NCI-H226 (cell line): Measurements from ENCODE around the gene SOX10.
"Not testable (repeated sequence)": the region's sequence is repeated elsewhere in the genome, so short reads cannot be mapped to it uniquely, and the experiment has no call there.

Experiments
- DNase-seq: peaks from one replicate; pipeline ENCODE4 v3.0.0-alpha.2; 2015

Gene SOX10

DNA sequence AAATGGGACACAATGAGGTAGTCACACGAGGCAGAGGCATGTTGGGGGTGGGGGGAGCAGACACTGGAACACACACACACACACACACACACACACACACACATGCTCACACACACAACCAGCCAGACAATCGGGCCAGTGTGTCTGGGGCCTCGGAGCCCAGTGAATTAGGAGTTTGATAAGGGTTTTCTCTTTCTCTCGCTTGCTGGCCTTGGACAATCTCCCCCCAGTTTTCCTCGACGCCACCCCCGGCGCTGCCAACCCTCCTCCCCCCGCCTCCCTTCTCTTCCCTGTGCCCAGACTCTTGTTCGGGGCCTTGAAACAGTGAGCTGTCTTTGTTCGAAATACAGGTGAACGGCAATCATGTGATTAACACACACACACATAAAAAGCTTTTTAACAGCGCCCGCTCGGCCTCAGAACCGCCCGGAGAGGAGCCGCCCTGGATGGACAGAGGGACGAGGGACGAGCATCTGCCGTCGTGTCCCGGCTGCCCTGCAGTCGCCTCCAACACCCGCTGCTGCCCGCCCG is 1.5 kb upstream of the SOX10 start:
- no peak for DNase-seq

- DNase-seq, result no peak
Measured at GRCh38 chr22:37985050-37985585, 763 bp upstream of the SOX10 start.

GRCh38 chr22:37982938-37983859 is 1.2 kb downstream of the SOX10 start:
- DNase-seq, result no peak

GRCh38 chr22:37982151-37982785 is 2.1 kb downstream of the SOX10 start:
- DNase-seq, result no peak

DNA sequence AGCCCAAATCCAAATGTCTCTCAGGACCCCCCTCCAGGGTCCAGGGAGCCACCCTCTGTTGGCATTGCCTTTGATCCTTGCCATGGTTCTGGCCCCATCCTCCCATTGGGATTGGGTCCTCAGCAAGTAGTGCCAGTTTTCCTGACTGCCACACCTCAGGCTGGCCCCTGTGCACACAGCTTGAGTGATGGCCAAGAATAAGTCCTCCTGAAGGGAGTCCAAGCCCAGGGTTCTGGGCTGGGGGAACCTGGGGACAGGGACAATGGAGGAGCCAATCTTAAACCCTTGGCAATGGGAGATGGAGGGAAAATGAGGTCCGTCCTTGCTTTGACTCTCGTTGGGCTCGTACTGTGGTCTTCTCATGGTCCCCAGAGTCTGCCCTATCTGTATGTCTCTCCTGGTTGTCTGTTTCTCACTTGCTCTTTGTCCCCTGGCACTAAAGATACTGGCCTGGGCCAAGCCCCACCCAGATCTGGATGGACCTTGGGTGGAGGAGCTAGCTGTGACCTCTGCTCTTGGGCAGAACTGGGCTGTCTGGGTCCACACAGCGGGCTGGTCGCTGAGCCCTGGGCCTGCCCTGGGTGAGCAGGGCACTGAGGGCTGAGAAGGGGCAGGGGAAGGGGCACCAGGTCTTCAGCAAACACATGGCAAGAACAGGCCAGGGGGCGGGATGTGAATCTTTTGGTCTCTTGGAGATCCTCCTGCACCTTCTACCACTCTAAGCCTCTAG is 2.9 kb downstream of the SOX10 start:
- no peak for DNase-seq

DNA sequence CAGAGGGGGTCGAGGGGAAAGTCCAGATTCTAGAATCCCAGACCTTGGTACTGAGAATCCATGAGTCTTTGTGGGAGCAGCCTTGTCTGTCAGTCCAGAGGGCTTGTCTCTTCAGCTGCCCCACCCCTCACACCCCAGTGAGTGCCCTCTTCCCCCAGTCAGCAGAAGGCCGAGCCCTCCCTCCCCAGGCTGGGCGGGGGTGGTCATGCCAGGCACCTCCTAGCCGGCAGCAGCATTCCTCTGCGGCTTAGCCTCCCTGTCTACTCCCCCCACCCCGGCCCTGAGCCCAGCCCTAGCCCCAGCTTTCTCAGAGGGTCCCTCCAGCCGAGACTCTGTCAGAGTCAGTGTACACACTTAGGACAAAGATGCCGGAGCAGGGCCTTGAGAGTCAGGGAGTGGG is 4.6 kb downstream of the SOX10 start:
- DNase-seq, result no peak

DNA sequence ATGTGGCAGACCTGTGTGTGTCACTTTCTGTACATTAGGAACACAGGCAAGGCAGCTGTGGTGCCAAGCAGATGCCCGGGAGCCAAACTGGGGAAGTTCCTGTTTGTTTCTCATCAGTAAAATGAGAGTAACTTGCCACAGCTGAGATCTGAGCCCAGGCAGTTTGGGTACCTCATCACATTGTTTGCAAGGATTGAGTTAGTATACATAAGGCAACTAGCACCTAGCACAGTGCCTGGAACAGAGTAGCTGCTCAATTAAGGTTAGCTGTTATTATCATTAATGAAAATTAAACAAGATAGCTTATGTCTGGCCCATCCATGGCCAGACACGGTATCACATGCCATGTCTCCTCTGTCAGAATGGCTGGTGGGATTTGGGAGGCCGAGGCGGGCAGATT is 7.8 kb downstream of the SOX10 start:
- DNase-seq, result no peak

DNA sequence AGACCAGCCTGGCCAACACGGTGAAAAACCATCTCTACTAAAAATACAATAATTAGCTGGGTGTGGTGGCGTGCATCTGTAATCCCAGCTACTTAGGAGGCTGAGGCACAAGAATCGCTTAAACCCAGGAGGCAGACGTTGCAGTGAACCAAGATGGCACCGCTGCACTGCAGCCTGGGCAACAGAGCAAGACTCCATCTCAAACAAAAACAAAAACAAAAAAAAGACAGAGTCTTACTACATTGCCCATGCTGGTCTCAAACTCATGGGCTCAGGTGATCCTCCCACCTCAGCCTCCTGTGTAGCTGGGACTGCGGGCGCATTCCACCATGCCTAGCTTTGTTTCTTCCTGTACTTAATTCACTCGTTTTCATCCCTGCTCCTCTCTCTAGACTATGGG is 8.3 kb downstream of the SOX10 start:
- not testable (repeated sequence) for DNase-seq

GRCh38 chr22:37975153-37975552 is 9.2 kb downstream of the SOX10 start:
- DNase-seq, result no peak

DNA sequence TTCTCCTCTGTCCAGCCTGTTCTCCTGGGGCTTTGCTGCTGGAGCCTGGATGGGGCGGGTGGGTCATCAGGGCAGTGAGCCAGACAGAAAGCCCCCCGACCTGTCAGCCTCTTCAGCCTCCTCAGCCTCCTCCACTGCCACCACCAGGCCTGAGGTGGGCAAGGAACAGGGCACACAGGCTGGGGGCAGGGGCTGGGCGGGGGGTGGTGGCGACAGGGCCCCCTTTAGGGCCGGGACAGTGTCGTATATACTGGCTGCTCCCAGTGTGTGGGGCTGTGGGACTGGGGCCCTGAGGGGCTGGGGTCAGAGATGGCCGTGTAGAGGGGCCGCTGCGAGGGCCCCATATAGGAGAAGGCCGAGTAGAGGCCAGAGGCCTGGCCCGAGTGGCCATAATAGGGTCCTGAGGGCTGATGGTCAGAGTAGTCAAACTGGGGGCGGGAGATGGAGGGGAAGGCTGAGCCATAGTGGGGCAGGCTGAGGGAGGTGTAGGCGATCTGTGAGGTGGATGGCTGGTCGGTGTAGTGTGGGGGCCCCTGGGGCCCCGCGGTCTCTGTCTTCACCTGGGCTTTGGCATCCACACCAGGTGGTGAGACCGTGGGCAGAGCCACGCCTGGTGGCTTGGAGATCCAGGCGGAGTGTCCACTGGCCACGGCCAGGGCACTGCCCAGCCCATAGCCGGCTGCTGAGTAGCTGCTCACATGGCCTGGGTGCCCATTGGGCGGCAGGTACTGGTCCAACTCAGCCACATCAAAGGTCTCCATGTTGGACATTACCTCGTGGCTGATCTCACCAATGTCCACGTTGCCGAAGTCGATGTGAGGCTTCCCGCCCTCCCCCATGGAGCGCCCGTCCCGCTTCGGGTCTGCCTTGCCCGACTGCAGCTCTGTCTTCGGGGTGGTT is 10.8 kb downstream of the SOX10 start:
- no peak for DNase-seq

GRCh38 chr22:37972527-37972926 is 11.8 kb downstream of the SOX10 start:
- DNase-seq, result no peak

DNA sequence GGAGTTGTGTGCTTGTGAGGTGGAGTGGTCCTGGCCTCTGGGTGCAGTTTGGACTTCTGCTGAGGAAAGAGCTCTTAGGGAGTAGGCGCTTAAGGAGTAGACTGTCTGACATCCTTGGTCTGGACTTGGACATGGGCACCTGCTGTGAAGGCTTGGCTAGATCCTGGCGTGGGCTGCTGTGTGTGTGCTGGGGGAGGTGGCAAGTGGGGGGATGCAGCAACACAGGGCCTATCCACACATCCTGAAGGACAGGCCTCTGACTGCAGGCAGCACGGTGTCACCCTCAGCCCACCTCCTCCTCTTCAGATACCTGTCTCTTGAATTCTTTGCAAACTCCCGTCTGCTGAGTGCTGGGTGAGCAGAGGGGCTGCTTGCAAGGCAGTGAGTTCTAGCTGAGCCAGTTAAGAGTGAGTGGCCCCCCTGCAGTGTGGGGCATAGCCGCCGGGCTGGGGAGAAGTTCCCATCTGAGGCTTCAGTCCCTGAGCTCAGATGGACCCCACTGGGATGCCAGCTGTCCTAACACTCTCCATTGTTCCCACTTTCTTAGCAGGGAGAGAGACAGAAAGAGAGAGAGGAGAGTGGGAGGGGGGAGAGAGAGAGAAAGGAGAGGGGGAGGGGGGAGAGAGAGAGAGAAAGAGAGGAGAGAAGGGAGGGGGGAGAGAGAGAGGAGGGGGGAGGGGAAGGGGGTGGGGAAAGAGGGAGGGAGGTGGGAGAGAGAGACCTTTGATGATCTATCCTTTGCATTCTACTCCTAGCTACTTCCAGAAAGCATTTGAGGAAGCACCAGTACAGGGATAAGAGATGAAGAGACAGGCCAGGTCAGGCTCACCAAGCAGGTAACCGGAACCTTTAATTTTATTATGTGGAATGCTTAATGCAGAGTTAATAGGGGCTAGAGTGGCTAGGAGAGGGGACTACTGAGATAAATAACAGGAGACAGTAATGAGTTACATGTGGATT is 12.6 kb downstream of the SOX10 start:
- DNase-seq, result no peak

GRCh38 chr22:37970864-37971263 is 13.5 kb downstream of the SOX10 start:
- DNase-seq, result no peak

GRCh38 chr22:37968452-37969251 is 15.7 kb downstream of the SOX10 start:
- DNase-seq, result no peak

GRCh38 chr22:37967637-37968451 is 16.5 kb downstream of the SOX10 start:
- DNase-seq, result no peak

DNA sequence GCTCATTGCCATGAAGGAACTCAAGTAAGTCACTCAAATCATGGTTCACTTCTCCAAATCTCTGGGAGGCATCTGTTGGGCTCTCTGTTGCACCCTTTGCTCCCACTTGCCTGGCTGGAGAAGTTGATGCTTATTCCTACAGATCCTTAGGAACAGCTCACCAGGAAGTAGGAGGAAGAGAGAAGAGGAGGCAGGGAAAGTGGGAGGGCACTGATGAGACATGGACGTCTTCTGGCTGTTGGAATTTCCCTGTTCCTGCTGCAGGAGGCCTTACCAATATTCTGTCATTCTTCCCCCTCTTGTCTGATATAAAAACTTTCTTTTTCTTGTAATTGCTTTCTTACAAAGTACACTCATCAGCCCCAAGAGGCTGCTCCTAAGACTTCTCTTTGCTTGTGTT is 17.2 kb downstream of the SOX10 start:
- DNase-seq, result no peak

DNA sequence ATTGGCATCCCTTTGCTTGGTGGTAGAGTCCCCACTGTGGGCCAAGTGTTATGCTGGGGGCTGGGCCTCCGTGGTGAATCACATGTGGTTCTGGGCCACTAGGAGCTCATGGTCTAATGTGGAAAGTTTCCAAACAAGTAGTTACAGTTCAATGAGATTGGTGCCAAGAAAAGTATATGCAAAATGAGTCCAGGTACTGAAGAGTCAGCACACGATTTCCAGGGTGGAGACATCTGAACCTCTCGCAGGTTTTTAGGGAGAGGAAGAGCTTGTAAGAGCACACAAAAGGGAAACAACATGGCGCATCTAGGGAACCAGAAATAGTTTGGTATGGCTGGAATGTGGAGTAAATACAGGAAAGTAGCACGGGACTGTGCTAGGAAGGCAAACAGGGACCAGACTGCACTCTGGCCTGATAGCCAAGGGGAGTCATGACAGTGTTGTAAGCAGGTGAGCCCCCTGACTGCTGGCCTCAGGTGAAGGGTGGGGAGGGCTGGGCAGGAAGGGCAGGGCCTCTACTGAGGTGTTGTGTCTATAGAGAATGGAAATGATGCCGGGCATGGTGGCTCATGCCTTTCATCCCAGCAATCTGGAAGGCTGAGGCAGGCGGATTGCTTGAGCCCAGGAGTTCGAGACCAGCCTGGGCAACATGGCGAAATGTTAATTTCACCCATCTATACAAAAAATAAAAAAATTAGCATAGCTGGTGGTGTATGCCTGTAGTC is 18.3 kb downstream of the SOX10 start:
- no peak for DNase-seq

DNA sequence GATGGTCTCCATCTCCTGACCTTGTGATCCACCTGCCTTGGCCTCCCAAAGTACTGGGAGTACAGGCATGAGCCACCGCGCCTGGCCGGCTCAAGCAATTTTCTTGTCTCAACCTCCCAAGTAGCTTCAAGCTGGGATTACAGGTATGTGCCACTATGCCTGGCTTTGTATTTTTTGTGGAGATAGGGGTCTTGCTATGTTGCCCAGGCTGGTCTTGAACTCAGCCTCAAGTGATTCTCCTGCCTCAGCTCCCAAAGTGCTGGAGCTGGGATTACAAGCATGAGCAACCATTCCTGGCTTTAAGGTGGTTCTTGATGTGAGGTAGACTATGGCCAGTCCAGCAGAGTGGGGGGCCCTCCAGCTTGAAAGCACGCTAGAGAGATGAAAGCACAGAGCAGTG is 23.3 kb downstream of the SOX10 start:
- no peak for DNase-seq
